Coronary artery (tissue), 2 donors: ENCODE measurements around the gene UBE2L5.
A peak's percentile ranks its signal among the peaks of the same experiment; 100 is the strongest.
"Not testable (repeated sequence)": the region's sequence is repeated elsewhere in the genome, so short reads cannot be mapped to it uniquely, and the experiment has no call there.

Experiments used
- DNase-seq: peaks from one replicate; pipeline ENCODE4 v3.0.0-alpha.2; 2017; ENCODE audit warnings: low spot score
- H3K27ac ChIP-seq, 2 donors: fragments of 200-600 bp; sonication (generic); one replicate each; pipeline ENCODE4 v1.5.1; 2016 to 2019
- H3K4me3 ChIP-seq: fragments of 200-600 bp; sonication (generic); 2 replicates; pipeline ENCODE4 v1.5.1; 2016; ENCODE audit warnings: mild to moderate bottlenecking, moderate library complexity
- TF ChIP-seq, protein P1 (sequence below): fragments of 200-600 bp; sonication (generic); IDR thresholded peaks from one replicate; pipeline ENCODE4 v1.5.1; 2019; ENCODE audit warnings: antibody characterized with exemption

UBE2L5 gene

DNA sequence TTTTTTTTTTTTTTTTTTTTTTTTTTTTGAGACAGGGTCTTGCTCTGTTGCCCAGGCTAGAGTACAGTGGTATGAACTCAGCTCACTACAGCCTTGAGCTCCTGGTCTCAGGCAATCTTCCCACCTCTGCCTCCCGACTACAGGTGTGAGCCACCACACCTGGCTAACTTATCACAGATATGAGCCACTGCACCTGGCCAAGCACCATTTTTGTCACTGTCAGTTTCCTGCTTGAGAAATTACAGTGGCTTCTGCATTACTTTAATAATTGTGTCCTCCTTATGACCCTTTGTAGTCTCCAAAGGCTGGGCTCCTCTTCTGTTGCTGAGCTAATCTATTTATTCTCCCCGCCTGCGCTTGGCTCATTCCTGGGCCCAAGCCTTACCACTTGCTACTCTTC lies 16.0 kb downstream of the UBE2L5 start:
- DNase-seq = no peak
- Histone ChIP-seq H3K27ac (no peak overlapping the region), H3K4me3 (no peak overlapping the region)
- TF ChIP-seq, protein P1, sequence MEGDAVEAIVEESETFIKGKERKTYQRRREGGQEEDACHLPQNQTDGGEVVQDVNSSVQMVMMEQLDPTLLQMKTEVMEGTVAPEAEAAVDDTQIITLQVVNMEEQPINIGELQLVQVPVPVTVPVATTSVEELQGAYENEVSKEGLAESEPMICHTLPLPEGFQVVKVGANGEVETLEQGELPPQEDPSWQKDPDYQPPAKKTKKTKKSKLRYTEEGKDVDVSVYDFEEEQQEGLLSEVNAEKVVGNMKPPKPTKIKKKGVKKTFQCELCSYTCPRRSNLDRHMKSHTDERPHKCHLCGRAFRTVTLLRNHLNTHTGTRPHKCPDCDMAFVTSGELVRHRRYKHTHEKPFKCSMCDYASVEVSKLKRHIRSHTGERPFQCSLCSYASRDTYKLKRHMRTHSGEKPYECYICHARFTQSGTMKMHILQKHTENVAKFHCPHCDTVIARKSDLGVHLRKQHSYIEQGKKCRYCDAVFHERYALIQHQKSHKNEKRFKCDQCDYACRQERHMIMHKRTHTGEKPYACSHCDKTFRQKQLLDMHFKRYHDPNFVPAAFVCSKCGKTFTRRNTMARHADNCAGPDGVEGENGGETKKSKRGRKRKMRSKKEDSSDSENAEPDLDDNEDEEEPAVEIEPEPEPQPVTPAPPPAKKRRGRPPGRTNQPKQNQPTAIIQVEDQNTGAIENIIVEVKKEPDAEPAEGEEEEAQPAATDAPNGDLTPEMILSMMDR = no peak

- no peak for DNase-seq
- no peak overlapping the region for H3K27ac ChIP-seq
- TF ChIP-seq, protein P1 = no peak
- H3K4me3 ChIP-seq = no peak overlapping the region
These were observed 18.8 kb downstream of the UBE2L5 start for GRCh38 chr13:30440910-30441703.

DNA sequence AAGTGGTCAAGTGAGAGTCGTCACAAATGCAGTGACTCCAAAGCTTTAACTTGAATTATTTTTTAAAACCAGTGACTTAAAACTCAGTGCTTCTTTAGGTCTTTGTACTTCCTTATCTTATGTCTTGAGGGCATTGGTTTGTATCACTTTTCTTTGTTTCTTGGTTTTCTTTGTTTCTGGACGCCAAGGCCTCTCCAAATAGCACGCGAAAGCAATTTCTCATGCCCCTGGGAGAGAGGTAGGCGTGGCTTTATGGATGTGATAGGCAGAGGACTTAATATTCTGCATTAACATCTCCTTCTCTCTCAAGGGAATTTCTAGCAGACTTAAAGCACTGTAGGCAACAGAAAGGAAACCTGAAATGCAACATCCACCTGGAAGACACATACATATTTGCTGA lies 20.6 kb downstream of the UBE2L5 start:
- Histone ChIP-seq H3K27ac (no peak overlapping the region), H3K4me3 (no peak overlapping the region)
- DNase-seq = no peak
- TF ChIP-seq, protein P1 = no peak

GRCh38 chr13:30443491-30443890 lies 21.2 kb downstream of the UBE2L5 start:
- not testable (repeated sequence) for H3K27ac ChIP-seq, DNase-seq, H3K4me3 ChIP-seq

DNA sequence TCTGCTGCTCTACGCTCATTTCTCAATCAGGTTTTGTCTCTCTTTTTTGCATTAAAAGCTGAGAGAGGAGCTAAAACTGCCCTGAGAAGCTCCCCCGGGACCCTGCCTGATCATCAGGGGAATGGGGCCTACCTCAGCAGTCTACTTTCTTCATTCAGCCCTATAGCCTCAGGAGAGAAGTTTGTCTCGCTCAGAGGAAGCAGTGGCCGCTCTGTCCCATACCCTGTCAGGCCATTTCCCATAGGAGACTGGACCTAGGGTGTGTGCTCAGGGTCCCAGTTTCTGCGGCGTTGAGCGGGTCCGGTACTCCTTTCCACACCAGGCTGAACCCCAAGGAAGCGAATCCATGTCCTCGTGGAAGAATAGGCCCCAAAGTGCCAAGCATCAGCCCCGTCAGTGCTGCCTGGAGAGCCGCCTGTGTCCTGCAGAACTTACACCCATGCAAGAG lies 21.7 kb downstream of the UBE2L5 start:
- no peak for DNase-seq
- H3K4me3 ChIP-seq = no peak overlapping the region
- H3K27ac ChIP-seq = no peak overlapping the region
- TF ChIP-seq, protein P1 = no peak

GRCh38 chr13:30446126-30446500 lies 23.8 kb downstream of the UBE2L5 start:
- H3K4me3 ChIP-seq = peak overlapping the region; percentile 70
- TF ChIP-seq, protein P1 = no peak
- H3K27ac ChIP-seq = peak overlapping the region; percentile 63 to 84
- DNase-seq = no peak

DNA sequence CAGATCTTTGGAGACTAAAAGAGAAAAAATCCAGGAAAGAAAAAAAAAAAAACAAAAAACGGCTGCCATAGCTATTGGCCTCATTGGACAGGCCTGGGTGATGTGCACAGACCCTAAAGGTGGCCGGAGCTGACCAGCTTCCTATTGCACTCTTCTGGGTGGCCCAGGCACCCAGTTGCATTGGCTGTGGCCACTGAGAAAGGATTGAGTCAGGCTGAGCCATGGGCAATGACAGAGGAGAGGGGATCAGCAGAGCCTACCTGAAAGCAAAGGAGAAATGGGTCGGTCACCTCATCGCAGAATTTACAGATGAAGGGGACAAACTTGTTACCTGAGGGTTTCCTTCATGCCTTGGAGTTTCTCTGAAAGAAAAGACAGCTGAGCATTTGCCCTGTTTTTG lies 26.1 kb downstream of the UBE2L5 start:
- no peak overlapping the region for H3K27ac ChIP-seq
- TF ChIP-seq, protein P1 = no peak
- H3K4me3 ChIP-seq = no peak overlapping the region
- DNase-seq = no peak
